Transverse colon (tissue), 3 donors: Measurements from ENCODE around the gene RNF130.

Experiments
- CTCF ChIP-seq, 5 experiments: fragments of 200-600 bp in 3 of 5; fragments of 450-650 bp in 2 of 5; sonication (generic) in 3 of 5; IDR thresholded peaks; 1 replicate in 2 of 5; 2 replicates in 3 of 5; pipeline ENCODE4 v1.5.1; 2016 to 2017; ENCODE audit warnings: antibody characterized with exemption in 5 of 5, inconsistent platforms in 3 of 5, mild to moderate bottlenecking in 2 of 5, moderate library complexity in 1 of 5
- POLR2A ChIP-seq: fragments of 450-650 bp; IDR thresholded peaks from one replicate; pipeline ENCODE4 v1.6.1; 2016; ENCODE audit warnings: antibody characterized with exemption, mild to moderate bottlenecking, moderate library complexity

- TF ChIP-seq POLR2A, result no peak
- TF ChIP-seq CTCF (IDR thresholded peaks at IDR 0.05), result no peak
Measured at GRCh38 chr5:180067986-180068385, 3.6 kb downstream of the RNF130 start.
